ENCODE measurements around the gene CDADC1. TPM values are rescaled to one million over a fixed set of nuclear protein-coding genes. Genes with fewer than 3 reads are reported as not detected.

CDADC1 gene
- total RNA-seq, 1 experiment from 2014 or later: 4.0 TPM

- DNase-seq (ENCODE audit: low spot score) (no peak), ATAC-seq (no peak)
- H3K4me1 Mint-ChIP-seq: no peaks in the 10 kb centered on the region
- H3K36me3 Mint-ChIP-seq: no peaks in the 10 kb centered on the region
- H3K9me3 Mint-ChIP-seq: no peaks in the 10 kb centered on the region
- H3K27ac Mint-ChIP-seq: no peak overlapping the region
- H3K4me3 Mint-ChIP-seq: no peak overlapping the region
- peaks cover 4% of the 10 kb centered on the region for H3K27me3 Mint-ChIP-seq (ENCODE audit: low read depth)
- POLR2A ChIA-PET: interaction anchor here (0.6 kb wide), 1 partner anchor 1363 kb away, joined by 5 read pairs; no protein-coding TSS in a partner anchor
- CTCF ChIA-PET: no interaction called here
- TF ChIP-seq, protein P1, sequence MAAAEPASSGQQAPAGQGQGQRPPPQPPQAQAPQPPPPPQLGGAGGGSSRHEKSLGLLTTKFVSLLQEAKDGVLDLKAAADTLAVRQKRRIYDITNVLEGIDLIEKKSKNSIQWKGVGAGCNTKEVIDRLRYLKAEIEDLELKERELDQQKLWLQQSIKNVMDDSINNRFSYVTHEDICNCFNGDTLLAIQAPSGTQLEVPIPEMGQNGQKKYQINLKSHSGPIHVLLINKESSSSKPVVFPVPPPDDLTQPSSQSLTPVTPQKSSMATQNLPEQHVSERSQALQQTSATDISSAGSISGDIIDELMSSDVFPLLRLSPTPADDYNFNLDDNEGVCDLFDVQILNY (CRISPR knock-in tag; IDR thresholded peaks at IDR 0.05): no peak
- TF ChIP-seq GRHL2 (CRISPR knock-in tag; IDR thresholded peaks at IDR 0.05; ENCODE audit: insufficient replicate concordance, severe bottlenecking) (no peak), NFATC4 (CRISPR knock-in tag; IDR thresholded peaks at IDR 0.05) (no peak), CDX4 (CRISPR knock-in tag; IDR thresholded peaks at IDR 0.05; ENCODE audit: borderline replicate concordance) (no peak)
Observed at GRCh38 chr13:49234741-49235140, 13.0 kb upstream of the CDADC1 start.

DNA sequence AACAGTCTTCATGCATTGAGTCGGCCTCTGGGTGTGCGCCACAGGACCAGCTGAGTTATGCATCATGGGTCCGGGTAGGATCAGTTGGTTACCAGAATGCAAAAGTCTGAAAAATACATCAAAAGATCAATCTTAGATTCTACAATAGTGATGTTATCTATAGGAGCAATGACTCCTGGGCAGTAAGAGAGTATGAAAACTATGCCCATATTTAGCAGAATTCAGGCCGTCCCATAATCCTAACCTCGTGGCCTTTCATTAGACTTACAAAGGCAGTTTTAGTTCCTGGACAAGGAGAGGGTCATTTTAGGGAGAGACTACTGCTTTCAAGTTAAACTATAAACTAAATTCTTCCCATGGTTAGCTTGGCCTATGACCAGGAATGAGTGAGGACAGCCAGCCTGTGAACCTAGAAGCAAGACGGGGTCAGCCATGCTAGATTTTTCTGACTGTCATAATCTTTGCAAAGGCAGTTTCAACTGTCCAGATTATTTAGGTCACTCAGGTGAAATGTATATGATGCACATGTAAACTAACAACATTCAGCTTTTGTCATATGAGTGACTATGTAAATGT is 11.8 kb upstream of the CDADC1 start:
- ATAC-seq (no peak), DNase-seq (ENCODE audit: low spot score) (no peak)
- CTCF ChIA-PET: no interaction called here
- no peaks in the 10 kb centered on the region for H3K36me3 Mint-ChIP-seq
- no peak overlapping the region for H3K27ac Mint-ChIP-seq
- POLR2A ChIA-PET: no interaction called here
- H3K27me3 Mint-ChIP-seq (ENCODE audit: low read depth): peaks cover 4% of the 10 kb centered on the region
- no peaks in the 10 kb centered on the region for H3K9me3 Mint-ChIP-seq
- H3K4me3 Mint-ChIP-seq: no peak overlapping the region
- TF ChIP-seq FOXJ3 (CRISPR knock-in tag; IDR thresholded peaks at IDR 0.05; ENCODE audit: borderline replicate concordance) (no peak), USF2 (CRISPR knock-in tag; IDR thresholded peaks at IDR 0.05) (no peak), CBFB (CRISPR knock-in tag; IDR thresholded peaks at IDR 0.05; ENCODE audit: low read depth) (no peak)
- no peaks in the 10 kb centered on the region for H3K4me1 Mint-ChIP-seq

- DNase-seq (ENCODE audit: low spot score) (no peak), ATAC-seq (no peak)
- Mint-ChIP-seq H3K27ac (no peak overlapping the region), H3K9me3 (no peaks in the 10 kb centered on the region), H3K27me3 (ENCODE audit: low read depth) (peaks cover 4% of the 10 kb centered on the region; the same call in 1 of the 2 replicates), H3K4me3 (no peak overlapping the region), H3K4me1 (no peaks in the 10 kb centered on the region), H3K36me3 (no peaks in the 10 kb centered on the region)
- POLR2A ChIA-PET: no interaction called here
- CTCF ChIA-PET: interaction anchor here (1.0 to 2.5 kb wide), 2 partner anchors 9 to 43 kb away, joined by 3 to 8 read pairs; partner anchors contain the start of gene CDADC1
- no peak for TF ChIP-seq IRF2 (CRISPR knock-in tag; IDR thresholded peaks at IDR 0.05; ENCODE audit: borderline replicate concordance, low read depth)
- TF ChIP-seq, protein P2, sequence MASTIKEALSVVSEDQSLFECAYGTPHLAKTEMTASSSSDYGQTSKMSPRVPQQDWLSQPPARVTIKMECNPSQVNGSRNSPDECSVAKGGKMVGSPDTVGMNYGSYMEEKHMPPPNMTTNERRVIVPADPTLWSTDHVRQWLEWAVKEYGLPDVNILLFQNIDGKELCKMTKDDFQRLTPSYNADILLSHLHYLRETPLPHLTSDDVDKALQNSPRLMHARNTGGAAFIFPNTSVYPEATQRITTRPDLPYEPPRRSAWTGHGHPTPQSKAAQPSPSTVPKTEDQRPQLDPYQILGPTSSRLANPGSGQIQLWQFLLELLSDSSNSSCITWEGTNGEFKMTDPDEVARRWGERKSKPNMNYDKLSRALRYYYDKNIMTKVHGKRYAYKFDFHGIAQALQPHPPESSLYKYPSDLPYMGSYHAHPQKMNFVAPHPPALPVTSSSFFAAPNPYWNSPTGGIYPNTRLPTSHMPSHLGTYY (CRISPR knock-in tag; IDR thresholded peaks at IDR 0.05): no peak
- TF ChIP-seq PRRX2 (CRISPR knock-in tag; IDR thresholded peaks at IDR 0.05): no peak
- no peak for TF ChIP-seq E2F1 (CRISPR knock-in tag; IDR thresholded peaks at IDR 0.05)
- TF ChIP-seq ATF1 (CRISPR knock-in tag; IDR thresholded peaks at IDR 0.05): no peak
- no peak for TF ChIP-seq NFE2L1 (CRISPR knock-in tag; IDR thresholded peaks at IDR 0.05)
- no peak for TF ChIP-seq EMX1 (CRISPR knock-in tag; IDR thresholded peaks at IDR 0.05)
- no peak for TF ChIP-seq NR3C1 (CRISPR knock-in tag; conservative IDR thresholded peaks at IDR 0.05; ENCODE audit: low read depth)
- no peak for TF ChIP-seq AFF4 (CRISPR knock-in tag; IDR thresholded peaks at IDR 0.05; ENCODE audit: borderline replicate concordance)
- no peak for TF ChIP-seq NFATC4 (CRISPR knock-in tag; IDR thresholded peaks at IDR 0.05)
- no peak for TF ChIP-seq ZNF317 (CRISPR knock-in tag; IDR thresholded peaks at IDR 0.05; ENCODE audit: borderline replicate concordance, low read depth)
- no peak for TF ChIP-seq MXD4 (CRISPR knock-in tag; IDR thresholded peaks at IDR 0.05; ENCODE audit: borderline replicate concordance)
- TF ChIP-seq, protein P3, sequence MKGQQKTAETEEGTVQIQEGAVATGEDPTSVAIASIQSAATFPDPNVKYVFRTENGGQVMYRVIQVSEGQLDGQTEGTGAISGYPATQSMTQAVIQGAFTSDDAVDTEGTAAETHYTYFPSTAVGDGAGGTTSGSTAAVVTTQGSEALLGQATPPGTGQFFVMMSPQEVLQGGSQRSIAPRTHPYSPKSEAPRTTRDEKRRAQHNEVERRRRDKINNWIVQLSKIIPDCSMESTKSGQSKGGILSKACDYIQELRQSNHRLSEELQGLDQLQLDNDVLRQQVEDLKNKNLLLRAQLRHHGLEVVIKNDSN (CRISPR knock-in tag; IDR thresholded peaks at IDR 0.05): no peak
- no peak for TF ChIP-seq MYBL2 (CRISPR knock-in tag; IDR thresholded peaks at IDR 0.05)
Observed at GRCh38 chr13:49238621-49239020, 9.1 kb upstream of the CDADC1 start.

All from WTC11 (cell line).